Measurements from ENCODE around the gene IL36B. TPM values are rescaled to one million over a fixed set of nuclear protein-coding genes. Genes with fewer than 3 reads are reported as not detected.

Gene IL36B
- total RNA-seq, 1 donor from 2014 or later = not detected

Other genes starting within 250 kb of the IL36B start
- gene IL1B, start 216.1 kb downstream of the IL36B start, total RNA-seq = not detected in 2 replicates
- gene IL37, start 141.7 kb downstream of the IL36B start, total RNA-seq = not detected in 2 replicates
- not detected in 2 replicates for gene IL36G, start 74.9 kb downstream of the IL36B start, total RNA-seq
- gene IL36A, start 47.4 kb downstream of the IL36B start, total RNA-seq = not detected in 2 replicates
- gene IL36RN, start 6.3 kb upstream of the IL36B start, total RNA-seq = 0.14 TPM in 1 of 2 replicates, not detected in the other
- gene IL1F10, start 15.1 kb upstream of the IL36B start, total RNA-seq = not detected in 2 replicates
- not detected in 2 replicates for gene IL1RN, start 74.7 kb upstream of the IL36B start, total RNA-seq
- gene PSD4, start 121.1 kb upstream of the IL36B start, total RNA-seq = 2.6 and 4.0 TPM in 2 replicates
- 0.48 and 1.2 TPM in 2 replicates for gene PAX8, start 226.1 kb upstream of the IL36B start, total RNA-seq

Measured in astrocyte (in vitro differentiated cells and primary cell).